Measurements from ENCODE around the gene KCNQ1.

Gene KCNQ1

DNA sequence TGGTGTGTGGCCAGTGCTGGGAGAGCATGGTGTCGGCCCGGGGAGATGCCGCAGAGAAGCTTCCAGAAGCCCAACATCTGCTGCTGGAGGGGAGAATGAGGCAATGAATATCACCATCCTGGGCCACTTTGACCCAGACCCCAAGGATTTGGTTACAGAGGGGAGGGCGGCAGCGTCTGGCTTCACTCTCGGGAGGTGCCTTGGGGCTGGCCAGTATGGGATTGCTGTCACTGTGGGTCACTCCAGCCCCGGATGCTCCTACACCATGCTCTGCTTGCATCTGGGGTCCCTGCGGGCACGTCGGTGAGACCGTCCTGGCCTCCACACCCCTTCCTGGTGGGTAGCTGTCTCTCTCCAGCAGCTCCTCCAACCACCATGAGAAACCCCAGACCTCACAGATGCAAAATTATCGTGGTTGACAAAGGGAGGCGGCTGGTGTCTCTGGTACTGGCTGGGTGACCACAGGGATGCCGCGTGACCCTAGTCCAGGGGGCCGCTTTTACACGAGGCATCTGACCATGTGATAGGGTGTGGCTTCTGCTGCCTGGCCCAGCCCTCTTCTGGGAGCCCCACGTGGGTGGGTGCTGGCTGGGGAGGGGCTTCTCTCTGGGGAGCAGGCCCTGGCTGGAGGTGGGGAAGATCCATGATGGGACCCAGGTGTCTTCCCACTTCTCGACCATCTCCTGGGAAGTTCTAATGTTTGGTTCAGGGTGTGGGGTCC, 5.7 kb downstream of the KCNQ1 start:
- TF ChIP-seq, protein P1, sequence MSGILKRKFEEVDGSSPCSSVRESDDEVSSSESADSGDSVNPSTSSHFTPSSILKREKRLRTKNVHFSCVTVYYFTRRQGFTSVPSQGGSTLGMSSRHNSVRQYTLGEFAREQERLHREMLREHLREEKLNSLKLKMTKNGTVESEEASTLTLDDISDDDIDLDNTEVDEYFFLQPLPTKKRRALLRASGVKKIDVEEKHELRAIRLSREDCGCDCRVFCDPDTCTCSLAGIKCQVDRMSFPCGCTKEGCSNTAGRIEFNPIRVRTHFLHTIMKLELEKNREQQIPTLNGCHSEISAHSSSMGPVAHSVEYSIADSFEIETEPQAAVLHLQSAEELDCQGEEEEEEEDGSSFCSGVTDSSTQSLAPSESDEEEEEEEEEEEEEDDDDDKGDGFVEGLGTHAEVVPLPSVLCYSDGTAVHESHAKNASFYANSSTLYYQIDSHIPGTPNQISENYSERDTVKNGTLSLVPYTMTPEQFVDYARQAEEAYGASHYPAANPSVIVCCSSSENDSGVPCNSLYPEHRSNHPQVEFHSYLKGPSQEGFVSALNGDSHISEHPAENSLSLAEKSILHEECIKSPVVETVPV (CRISPR knock-in tag; IDR thresholded peaks at IDR 0.05) = no peak
- TF ChIP-seq ZFP30 (CRISPR knock-in tag; IDR thresholded peaks at IDR 0.05) (no peak), TSHZ2 (CRISPR knock-in tag; IDR thresholded peaks at IDR 0.05) (no peak), SNAI2 (CRISPR knock-in tag; IDR thresholded peaks at IDR 0.05) (no peak), ZNF8 (CRISPR knock-in tag; IDR thresholded peaks at IDR 0.05) (no peak), ISL1 (CRISPR knock-in tag; IDR thresholded peaks at IDR 0.05) (no peak), RARB (CRISPR knock-in tag; IDR thresholded peaks at IDR 0.05) (no peak), POU6F1 (CRISPR knock-in tag; IDR thresholded peaks at IDR 0.05; ENCODE audit: borderline replicate concordance, low read depth) (no peak), ZNF565 (CRISPR knock-in tag; conservative IDR thresholded peaks at IDR 0.05; ENCODE audit: low read depth) (no peak), BACH2 (CRISPR knock-in tag; IDR thresholded peaks at IDR 0.05; ENCODE audit: borderline replicate concordance) (no peak), ZNF70 (CRISPR knock-in tag; IDR thresholded peaks at IDR 0.05) (no peak), ARNTL (CRISPR knock-in tag; IDR thresholded peaks at IDR 0.05; ENCODE audit: borderline replicate concordance, low read depth) (no peak), CSDC2 (CRISPR knock-in tag; IDR thresholded peaks at IDR 0.05) (no peak)
- TF ChIP-seq, protein P2, sequence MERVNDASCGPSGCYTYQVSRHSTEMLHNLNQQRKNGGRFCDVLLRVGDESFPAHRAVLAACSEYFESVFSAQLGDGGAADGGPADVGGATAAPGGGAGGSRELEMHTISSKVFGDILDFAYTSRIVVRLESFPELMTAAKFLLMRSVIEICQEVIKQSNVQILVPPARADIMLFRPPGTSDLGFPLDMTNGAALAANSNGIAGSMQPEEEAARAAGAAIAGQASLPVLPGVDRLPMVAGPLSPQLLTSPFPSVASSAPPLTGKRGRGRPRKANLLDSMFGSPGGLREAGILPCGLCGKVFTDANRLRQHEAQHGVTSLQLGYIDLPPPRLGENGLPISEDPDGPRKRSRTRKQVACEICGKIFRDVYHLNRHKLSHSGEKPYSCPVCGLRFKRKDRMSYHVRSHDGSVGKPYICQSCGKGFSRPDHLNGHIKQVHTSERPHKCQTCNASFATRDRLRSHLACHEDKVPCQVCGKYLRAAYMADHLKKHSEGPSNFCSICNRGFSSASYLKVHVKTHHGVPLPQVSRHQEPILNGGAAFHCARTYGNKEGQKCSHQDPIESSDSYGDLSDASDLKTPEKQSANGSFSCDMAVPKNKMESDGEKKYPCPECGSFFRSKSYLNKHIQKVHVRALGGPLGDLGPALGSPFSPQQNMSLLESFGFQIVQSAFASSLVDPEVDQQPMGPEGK (CRISPR knock-in tag; IDR thresholded peaks at IDR 0.05; ENCODE audit: borderline replicate concordance) = no peak
- no peak for ATAC-seq

- no peak for ATAC-seq
- TF ChIP-seq ZFP30 (CRISPR knock-in tag; IDR thresholded peaks at IDR 0.05) (no peak), TOX (CRISPR knock-in tag; IDR thresholded peaks at IDR 0.05; ENCODE audit: borderline replicate concordance) (no peak), ESRRG (CRISPR knock-in tag; IDR thresholded peaks at IDR 0.05) (no peak), ZNF70 (CRISPR knock-in tag; IDR thresholded peaks at IDR 0.05) (no peak), TCF4 (CRISPR knock-in tag; IDR thresholded peaks at IDR 0.05; ENCODE audit: borderline replicate concordance) (no peak), ZNF565 (CRISPR knock-in tag; conservative IDR thresholded peaks at IDR 0.05; ENCODE audit: low read depth) (no peak), POU6F1 (CRISPR knock-in tag; IDR thresholded peaks at IDR 0.05; ENCODE audit: borderline replicate concordance, low read depth) (no peak), ARNTL (CRISPR knock-in tag; IDR thresholded peaks at IDR 0.05; ENCODE audit: borderline replicate concordance, low read depth) (no peak), CSDC2 (CRISPR knock-in tag; IDR thresholded peaks at IDR 0.05) (no peak), ZC3H10 (CRISPR knock-in tag; IDR thresholded peaks at IDR 0.05) (no peak), SNAI2 (CRISPR knock-in tag; IDR thresholded peaks at IDR 0.05) (no peak), BACH2 (CRISPR knock-in tag; IDR thresholded peaks at IDR 0.05; ENCODE audit: borderline replicate concordance) (no peak), RARB (CRISPR knock-in tag; IDR thresholded peaks at IDR 0.05) (no peak)
- TF ChIP-seq, protein P2 (CRISPR knock-in tag; IDR thresholded peaks at IDR 0.05; ENCODE audit: borderline replicate concordance) = no peak
Measured at GRCh38 chr11:2451336-2451735, 6.5 kb downstream of the KCNQ1 start.

Measured in SK-N-SH treated with all-trans-retinoic acid at 6 μM for 48 hours (cell line).